Retina (tissue), 1 donor: Measurements from ENCODE around the gene HPSE2.
A peak's percentile ranks its signal among the peaks of the same experiment; 100 is the strongest.
"Not testable (repeated sequence)": the region's sequence is repeated elsewhere in the genome, so short reads cannot be mapped to it uniquely, and the experiment has no call there.

ENCODE experiments used
- DNase-seq: peaks from one replicate; pipeline ENCODE4 v3.0.0-alpha.2; 2016

HPSE2 gene

DNA sequence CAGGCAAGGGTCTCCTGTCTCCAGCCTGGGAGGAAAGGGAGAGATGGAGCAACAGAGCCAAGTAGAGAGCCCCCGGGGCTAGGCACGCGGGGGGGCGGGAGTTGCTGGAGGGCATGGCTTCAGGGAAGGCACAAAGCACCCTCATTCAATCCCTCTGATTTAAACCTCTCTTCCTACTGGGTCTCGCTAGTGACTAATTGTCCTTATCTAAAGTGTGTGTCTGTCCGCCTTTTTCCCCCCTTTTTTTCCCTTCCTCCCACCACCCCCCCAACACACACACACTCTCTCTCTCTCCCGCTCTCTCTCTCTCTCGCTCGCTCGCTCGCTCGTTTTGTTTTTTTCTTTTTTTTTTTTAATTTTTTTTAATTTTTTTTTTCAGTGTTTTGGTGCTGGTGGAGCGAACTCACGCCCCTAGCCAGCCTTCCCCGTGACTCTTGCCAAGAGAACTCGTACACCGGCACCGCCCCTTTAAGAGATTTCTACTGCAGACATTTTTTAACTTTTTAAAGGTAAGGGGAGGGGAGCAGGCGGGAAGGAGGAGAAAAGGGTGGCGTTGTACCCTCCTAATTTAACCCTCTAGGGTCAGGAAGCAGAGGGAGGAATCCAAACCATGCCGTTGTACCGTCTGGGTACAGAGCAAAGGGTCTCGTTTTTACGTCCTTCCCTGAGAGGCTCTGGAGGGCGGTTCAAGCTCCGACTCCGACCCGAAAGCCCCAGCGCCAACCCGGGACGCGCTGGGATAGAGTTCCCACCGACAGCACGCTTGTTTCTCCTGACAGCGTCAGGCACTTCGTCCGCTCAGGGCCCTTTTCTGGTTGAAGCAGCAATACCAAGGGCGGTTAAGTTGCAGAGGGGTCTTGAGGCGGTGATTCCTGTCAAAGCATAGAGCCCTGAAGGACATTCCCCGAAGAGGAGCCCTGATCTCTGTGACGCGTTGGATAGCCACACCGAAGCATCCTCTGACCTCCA lies at the start of gene HPSE2:
Gene HPSE2, minus strand, starts transcription at position 195 of the 969 bp plus-strand sequence.
- DNase-seq: peak; percentile 58

DNA sequence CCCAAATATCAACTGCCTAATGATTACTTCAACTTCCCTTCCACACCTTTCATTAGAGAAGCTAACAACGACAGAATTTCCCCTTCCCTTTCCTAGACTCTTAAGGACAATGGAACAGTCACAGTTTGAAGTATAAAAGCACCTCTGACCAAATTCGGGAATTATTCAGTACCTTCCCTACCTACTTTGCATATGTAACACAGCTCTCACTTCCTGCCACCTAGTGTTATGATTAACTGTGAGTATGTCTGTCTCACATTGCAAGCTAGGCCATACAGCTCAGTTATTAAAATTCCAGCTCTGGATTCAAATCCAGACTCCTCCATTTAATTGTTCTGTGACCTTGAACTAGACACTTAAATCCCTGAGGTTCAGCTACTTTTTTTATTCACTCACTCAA lies 44.8 kb upstream of the HPSE2 start:
- no peak for DNase-seq

DNA sequence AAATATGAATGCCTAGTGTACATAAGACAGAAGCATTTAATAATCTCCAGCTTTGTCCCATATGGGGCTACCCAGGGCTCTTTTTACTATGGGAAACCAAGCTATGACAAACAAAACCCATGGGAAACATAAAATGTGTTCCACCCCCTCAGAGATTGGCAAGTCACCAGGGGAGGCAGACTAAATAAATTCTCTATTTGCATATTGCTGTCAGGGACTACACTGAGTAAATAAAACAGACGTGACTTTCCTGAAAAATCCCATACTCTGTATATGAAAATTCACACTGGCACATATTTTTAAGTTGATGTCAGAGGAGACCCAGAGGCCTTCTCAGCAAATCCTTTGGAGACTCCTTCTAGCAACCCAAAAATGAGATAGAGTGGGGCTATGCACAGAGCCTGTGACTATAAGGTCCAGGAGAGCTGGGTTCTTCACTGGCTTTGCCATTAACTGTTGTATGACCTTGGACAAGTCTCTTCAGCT lies 44.0 kb upstream of the HPSE2 start:
- no peak for DNase-seq

DNA sequence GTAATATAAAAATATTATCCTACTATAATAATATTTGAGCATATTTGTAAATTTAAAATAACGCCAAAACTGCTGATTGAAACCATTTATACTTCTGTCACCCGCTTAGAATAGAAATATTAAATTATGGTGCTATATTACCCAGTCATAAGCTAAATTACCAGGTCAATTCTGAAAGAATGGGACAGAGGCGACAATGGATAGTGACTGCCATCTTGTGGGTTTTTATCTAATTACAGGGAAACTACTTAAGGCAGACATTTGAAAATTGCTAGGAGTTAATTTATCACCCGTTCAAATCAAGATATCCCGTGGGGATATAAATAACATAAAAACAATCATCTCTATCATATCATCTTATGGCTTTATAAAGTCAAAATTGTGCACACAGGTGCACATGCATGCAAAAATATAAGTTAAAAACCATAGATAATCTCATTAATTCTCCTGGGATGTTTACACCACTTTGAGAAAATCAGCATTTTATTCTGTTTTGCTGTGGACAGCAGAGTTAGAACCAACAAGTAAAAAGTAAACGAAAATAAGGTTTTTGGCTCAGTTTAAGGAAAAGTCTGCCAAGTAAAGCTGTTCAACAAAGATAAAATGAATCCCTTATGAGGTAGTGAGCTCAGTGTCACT lies 41.3 kb upstream of the HPSE2 start:
- no peak for DNase-seq

DNA sequence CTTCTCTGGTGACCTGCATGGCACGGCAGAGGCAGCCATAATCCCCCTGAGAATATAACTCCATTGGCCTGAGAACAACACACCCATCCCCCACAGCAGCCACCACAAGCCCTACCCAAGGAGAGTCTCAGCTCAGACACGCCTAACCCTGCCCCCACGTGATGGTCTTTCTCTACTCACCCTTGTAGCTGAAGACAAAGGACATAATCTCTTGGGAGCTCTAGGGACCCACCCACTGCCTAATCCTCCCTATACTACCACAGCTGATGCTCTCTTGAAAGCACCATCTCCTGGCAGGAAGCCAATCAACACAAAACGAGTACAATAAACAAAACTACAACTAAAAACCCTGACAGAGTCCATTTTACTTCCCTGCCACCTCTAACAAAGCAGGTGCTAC lies 30.7 kb upstream of the HPSE2 start:
- peak; percentile 26 for DNase-seq

DNA sequence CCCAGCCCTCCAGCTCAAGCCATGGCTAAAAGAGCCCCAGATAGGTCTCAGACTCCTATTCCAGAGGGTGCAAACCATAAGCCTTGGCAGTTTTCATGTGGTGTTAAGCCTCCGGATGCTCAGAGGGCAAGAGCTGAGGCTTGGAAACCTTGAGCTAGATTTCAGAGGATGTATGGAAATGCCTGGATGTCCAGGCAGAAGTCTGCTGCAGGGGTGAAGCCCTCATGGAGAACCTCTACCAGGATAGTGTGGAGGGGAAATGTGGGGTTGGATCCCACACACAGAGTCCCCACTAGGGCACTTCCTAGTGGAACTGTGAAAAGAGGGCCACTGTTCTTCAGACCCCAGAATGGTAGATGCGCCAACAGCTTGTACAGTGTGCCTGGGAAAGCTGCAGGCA lies 13.2 kb upstream of the HPSE2 start:
- DNase-seq: no peak

DNA sequence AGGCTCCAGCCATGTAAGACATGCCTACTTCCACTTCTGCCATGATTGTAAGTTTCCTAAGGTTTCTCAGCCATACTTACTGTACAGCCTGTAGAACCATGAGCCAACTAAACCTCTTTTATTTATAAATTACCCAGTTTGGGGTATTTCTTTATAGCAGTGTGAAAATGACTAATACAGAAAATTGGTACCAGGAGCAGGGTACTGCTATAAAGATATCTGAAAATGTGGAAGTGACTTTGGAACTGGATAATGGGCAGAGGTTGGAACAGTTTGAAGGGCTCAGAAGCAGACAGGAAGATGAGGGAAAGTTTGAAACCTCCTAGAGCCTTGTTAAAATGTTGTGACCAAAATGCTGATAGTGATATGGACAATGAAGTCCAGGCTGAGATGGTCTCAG lies 12.2 kb upstream of the HPSE2 start:
- not testable (repeated sequence) for DNase-seq

DNA sequence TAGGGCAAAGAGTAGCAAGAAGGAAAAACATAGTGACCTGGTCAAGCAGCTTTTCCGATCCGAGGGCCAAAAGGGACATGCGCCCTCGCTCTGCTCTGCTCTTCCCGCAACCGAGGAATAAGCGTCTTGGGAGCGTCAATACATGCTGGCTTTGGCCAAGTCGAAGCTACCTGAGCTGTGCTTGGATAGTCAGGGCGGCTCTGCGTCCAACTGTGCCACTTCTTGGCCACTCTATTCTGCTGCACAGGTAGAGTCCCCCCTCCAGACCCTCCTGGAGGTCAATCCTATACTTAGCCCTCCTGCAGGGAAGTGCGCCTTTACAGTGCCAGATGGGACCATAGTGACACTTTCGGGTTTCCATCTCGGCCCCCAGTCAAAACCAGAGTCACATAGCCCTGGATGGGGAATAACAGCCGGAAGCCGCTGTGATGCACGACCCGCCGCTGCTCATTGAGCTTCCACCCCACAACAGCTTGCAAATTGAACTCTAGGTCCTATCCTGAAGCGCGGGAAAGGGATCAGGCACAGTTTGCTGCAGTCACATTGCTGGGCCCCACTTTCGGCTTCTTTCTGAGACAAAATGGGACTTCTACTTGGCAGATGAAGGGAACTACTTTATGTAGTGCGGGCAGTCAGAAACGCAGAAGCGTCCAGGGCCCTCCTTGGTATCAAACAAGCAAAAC lies 1.1 kb upstream of the HPSE2 start:
- DNase-seq: no peak

DNA sequence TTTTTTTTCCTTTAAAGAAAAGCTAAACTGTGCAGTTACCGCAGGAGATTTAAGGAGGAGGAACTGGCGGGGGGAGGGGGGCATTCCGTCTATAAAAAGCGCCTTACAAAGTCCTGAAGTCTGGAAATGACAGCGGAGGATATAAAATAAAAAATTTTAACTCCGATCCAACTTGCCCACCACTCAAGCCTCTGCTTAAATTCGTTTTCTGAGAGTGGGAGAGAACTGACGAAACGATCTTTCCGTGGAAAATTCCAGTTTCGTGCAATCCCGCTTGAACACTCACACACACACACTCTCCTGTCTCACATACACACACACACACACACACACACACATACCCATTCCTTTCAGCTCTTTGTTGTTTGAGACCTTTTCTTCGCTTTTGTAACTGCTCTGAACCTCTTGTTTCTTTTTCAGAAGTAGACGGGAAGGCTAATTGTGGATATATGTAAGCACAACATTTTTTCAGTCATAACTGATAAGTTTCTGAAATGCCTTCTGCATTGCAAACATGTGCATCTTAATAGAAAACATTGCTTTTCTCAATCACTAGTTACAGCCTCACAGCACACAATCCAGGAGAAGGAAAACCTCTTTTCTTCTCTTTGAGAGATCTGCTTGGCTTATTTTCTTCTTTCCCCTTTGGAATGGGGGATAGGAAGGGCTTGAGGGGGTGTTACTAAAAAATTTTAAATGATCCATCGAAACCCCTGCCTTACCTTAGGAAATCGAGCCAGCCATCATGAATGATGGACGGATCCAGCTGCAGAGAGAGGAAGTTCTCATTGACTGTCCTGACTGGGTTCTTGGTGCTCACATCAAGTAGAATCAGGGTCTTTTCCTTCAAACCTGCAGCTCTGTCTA lies 628 bp downstream of the HPSE2 start:
- DNase-seq: peak; percentile 69

DNA sequence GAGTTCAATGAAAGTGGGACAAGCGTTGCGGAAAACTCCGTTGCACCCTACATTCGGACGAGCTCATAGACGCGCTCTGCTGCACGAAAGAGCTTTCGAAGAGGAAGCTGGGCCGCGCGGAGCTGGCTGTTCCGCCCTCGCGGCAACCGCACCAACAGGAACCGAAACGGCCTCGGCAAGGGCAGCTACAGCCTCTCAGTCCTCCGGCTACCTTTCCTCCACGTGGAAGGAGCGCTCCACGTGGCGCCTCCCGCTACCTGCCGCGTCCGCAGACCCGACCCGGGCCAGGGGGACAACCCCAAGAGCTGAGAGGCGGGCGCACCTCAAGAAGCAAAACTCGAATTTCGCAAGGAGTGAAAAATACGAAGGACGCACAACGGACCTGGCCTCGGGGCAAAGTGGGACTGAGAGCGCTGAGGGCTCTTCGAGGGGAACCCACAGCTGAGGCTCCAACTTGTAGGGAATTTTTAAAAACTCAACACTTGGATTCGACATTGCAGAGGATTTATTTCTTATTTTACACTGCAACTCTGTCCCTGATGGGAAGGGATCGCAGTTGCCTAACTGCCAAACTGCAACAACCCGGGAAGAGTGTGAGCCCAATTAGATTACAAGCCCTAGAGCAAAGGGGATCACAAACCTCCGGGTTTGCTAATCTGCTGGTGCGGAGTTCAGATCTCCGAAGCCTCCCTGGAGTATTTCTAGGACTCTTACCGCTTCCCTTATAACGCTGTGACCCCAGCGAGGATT lies 1.4 kb downstream of the HPSE2 start:
- peak; percentile 85 for DNase-seq

DNA sequence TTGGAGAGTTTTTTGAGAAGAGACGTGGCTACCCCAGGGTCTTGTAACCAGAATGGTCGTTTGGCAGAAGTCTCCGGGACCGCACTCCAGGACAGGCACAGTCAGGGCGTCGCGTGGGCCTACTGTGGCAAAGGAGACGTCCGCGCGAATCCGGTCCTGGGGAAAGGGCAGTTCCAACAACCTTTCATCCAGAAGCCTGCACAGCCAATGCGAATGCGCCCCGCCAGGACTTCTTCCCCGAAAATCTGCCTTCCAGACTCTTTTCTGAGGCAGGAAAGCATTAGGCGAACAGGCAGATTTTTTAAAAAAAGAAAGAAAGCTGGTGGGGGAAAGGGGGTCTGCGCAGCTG lies 2.0 kb downstream of the HPSE2 start:
- no peak for DNase-seq

DNA sequence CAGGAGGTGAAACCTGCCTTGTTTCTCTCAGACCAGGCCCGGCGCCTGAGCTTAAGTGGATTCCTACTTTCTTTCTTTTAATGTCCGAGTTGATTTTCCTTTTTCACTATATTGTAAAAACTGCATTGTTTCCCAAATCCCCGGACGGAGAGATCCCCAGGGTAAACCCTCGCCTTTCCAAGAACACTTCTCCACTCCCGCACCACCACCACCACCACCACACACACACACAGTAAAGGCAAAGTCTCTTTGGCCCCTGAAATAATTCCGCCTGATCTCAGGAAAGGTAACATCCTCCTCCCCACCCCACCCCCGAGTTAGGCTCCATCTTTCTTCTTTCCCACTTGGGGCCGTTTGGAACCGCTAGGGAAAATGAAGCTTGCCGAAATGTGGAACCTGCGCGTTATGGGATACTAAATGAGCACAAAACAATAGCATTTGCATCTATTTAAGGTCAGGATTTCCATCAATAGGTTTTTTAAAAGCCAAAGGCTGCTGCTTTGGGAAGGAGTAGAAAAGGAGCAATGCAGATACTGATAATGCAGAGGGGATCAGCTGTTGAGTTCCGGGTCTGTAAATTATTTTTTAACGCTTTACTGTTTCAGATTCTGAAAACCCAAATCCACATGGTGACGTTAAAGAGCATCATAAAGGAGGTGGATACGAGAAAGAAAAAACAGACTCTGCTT lies 2.5 kb downstream of the HPSE2 start:
- DNase-seq: no peak

DNA sequence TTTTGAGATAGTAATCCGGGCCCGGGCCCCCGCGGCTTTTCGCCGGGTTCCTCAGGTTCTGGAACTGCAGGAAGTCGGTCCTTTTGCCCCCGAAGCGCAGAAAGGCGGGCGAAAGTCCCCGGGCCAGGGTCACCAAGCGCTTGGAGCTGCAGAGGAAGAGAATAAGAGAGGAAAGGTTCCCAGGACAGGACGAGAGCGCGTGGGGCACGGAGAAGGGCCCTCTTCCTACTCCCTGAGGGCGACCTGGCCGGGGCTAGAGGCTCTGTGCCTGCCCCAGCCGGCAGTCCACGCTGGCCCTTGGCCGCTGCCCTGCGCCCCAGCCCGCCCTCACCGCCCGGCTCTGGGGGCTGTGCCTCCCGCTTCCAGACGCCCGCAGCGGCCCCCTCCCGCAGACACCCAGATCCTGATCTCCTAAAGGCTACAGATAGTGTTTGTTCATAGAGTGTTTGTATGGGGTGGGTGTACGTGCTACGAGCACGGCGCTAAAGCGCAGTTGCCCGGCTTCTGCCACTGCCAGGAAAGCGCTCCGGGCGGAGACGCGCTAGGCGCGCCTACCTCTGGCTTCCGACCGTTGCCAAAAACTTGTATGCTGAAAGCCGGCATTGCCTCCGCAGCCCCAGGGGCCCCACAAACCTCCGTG lies 3.2 kb downstream of the HPSE2 start:
- DNase-seq: peak; percentile 71

DNA sequence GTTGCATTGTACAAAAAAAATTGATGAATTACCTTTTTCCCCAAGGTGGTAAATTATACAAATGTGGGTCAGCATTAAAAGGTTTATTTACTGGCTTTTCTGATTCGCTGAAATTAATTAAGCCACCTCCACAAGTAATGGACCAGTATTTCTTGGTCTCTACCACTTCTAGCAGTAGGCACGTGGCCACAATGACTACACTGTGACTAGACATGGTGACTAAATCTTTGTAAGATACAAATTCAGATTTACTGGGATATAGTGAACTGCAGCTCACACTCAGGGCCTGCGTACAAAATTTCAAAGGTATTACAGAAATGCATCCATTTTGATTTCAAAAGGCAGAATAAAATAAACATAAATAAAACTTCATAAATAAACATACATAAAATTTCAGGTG lies 10.9 kb downstream of the HPSE2 start:
- no peak for DNase-seq

DNA sequence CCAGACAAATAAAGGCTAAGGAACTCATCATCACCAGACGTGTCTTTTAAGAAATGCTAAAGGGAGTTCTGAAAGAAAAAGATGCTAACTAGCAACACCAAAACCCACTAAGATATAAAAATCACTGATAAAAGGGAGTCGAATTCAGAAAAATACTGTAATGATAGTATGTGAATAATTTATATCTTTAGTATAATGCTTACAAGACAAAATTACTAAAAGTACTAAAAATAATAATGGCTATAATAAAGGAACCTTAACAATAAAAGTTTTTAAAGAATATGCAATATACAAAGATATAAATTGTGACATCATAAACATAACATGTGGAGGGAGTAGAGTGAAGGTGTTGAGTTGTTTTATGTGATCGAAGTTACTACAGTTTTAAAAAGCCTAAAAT lies 28.3 kb downstream of the HPSE2 start:
- no peak for DNase-seq

DNA sequence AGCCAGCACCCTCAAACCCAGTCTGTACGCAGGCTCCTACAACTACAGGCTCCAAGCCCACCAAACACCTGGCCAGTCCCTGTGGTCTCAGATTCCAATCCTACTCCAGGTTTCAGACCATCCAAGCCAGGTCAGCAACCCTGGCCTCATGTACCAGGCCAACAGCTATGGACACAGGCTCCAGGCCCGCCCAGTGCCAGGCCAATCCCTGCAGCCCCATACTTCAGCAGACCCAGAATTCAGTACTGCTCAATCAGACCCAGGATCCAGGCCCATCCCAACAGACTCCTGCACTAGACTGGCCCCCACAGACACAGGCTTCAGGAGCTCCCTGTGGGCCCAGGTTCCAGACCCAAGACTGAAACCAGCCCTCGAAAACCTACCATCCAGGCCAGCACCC lies 32.3 kb downstream of the HPSE2 start:
- no peak for DNase-seq

DNA sequence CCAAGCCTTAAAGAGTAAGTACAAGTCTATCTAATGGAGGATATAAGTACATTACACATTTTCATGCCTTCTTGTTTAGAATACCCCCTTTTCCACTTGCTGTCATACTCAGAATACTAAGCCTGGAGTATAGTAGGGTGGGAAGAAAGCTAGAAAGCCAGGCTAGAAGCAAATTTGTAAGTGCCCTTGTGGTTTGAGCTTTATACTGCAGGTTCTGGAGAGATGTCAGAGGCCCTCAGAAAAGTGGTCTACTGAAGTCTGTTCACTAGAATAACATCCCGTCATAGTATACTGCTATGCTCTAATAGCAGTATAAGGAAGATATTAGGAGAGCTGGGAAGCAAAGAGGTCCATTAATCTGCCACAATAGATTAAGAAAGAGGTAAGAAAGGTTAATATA lies 62.7 kb downstream of the HPSE2 start:
- DNase-seq: no peak

DNA sequence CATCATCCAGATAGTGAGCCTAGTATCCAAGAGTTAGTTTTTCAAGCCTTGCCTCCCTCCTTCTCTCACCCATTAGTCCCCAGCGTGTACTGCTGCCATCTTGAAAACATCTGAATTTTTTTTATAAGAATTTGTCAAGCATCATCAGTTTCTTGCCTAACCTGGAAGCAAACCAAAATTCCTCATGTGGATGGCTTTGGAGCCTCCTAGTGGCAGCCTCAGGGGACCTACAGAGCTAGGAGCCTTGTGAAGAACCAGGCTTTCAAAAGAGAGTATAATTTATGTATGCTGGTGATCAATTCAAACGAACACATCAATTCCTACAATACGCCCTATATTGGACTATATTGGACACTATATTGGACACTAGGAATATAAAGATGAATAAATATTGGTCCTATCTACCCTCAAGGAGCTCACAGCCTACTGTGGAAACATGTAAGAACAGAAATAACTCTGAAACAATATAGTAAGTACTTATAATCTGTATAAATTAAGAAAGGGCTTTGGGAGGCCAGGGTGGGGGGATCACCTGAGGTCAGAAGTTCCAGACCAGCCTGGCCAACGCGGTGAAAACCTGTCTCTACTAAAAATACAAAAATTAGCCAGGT lies 63.4 kb downstream of the HPSE2 start:
- peak; percentile 34 for DNase-seq

DNA sequence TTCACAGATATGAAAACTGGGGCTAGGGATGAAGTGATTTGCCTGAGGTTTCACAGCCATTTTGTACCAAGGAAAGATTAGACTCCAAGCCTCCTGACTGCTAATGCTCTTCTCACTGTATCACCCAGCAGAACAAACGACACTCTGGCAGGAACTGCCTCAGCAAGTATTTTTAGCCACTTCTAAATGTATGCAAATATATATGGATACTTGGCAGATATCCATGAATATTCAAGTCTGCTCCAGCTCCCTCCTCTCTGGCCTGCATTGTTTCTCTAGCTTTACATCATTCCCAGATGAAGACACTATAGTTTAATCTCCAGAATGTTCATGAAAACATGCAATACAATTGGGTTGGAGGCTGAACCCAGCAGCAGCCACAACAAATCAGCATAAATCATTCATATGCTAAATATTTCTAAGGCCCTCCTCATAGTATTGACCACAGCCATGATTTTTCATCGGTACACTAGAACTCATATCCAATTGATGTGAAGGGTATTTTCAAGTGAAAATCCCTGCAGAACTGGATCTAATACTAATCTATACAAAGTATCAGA lies 65.5 kb downstream of the HPSE2 start:
- DNase-seq: no peak

DNA sequence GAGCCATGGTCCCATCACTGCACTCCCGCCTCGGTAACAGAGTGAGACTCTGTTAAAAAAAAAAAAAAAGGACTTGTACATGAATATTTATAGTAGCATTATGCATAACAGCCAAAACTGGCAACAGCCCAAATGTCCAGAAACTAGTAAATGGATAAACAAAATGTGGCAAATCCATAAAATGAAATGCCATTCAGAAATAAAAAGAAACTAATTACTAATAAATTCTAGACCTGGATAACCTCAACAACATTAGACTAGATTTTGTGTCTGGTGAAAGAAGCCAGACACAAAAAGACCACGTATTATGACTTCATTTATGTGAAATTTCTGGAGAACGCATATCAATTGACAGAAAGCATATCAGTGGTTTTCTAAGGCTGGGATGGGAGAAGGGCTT lies 74.5 kb downstream of the HPSE2 start:
- DNase-seq: no peak
